ENCODE measurements around the gene SERPINA5.

SERPINA5 gene

GRCh38 chr14:94550041-94550440, 31.2 kb upstream of the SERPINA5 start:
- no peak for DNase-seq (ENCODE audit: low spot score)

GRCh38 chr14:94555991-94556390, 25.2 kb upstream of the SERPINA5 start:
- no peak for DNase-seq (ENCODE audit: low spot score)

DNA sequence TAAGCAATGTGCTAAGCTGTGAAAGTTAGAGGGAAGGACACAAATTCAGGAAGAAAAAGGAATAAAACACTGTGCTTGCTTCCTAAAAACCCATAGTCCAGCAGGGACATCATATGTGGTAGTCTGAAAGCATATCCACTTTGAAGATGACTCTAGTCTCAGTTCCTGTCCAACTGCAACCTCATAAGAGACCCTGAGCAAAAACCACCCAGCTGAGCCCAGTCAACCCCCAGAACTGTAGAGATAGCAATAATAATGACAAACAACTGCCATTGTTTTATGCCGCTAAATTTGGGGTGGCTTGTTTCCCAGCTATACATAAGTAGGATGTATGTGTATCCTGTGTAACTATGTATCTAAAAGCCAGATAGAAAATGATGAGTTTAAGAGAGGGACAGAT, 23.9 kb upstream of the SERPINA5 start:
- DNase-seq (ENCODE audit: low spot score) = no peak

- DNase-seq (ENCODE audit: low spot score) = no peak
Measured at GRCh38 chr14:94558842-94559241, 22.4 kb upstream of the SERPINA5 start.

DNA sequence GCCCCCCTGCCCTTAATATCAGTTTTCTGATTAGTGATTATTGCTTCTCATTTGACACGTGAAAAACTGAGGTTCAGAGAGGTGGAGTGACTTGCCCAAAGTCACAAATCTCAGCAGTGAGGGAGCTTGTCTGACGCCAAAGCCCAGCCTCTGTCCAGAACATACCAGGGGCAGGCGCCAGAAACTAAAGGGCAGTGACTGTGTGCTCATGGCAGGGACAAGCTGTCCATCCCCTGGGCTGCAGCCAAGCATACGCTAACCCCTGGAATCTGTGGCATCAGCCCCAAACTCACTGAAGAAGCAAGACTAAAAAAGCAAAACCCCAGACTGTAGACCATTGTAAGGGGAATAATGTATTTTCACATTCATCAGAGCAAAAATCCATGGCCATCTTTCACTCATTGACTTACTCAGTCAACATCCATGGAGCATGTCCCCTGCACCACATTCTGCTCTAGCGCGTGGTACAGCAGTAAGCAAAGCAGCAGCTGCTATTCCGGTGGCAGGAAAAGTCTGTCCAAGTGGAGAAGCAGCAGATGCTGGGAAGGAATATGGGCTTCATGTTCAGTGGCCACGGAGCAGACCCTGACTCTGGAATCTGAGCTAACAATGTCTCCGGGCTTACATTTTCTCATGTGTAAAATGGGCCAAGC, 21.5 kb upstream of the SERPINA5 start:
- DNase-seq (ENCODE audit: low spot score) = no peak

DNA sequence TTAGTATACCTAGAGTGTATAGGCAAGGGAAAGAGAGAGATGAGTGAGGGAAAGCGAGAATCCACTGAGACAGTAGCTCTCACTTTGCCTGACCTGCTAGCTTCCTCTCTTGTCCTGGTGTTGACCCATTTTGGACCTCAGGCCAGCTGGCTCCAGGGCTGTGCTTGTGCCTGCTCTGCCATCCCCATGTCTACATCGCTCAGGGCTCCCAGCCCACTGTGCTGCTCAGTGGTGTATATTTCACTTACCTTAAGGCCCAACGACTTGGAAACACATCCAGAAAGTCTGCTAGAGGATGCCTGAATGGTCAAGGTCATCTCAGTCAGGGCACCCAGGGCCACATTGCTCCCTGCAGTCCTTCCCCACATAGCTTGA, 20.9 kb upstream of the SERPINA5 start:
- DNase-seq (ENCODE audit: low spot score) = no peak

GRCh38 chr14:94560751-94561655, 20.2 kb upstream of the SERPINA5 start, which contains the start of gene SERPINA4:
Gene SERPINA4 (plus strand): TSS chr14:94561442. CDS start chr14:94563483, 2,041 bp downstream.
- DNase-seq (ENCODE audit: low spot score) = no peak

DNA sequence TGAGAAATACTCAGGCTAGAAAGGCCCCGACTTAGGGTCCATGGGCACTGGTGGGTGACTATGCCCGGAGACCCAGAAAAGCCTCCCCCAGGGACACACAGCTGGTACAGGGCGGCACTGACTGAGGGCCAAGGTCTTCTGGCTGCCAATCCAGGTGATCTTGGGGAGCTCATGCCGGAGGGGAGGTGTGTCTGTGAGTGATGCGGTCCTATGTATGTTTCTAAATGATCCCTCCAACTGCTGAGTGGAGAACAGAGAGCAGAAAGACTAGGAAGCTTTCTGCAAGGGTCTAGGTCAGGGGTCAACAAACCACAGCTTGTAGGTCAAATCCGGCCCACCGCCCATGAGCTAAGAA, 19.6 kb upstream of the SERPINA5 start:
- DNase-seq (ENCODE audit: low spot score) = no peak

DNA sequence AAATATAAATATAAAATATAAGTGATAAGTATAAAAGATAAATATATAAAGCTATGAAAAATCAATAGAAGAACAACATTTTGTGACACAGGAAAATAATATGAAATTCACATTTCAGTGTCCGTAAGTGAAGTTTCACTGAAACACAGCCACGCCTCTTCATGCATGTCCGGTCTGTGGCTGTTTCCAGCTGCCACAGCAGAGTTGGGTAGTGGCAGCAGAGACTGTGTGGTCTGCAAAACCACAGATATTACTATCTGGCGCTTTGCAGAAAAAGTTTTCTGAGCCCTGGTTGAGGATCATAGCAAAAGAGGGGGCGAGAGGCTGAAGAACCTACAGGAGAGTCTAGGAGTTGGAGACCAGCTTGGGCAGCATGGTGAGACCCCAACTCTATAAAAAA, 19.2 kb upstream of the SERPINA5 start:
- no peak for DNase-seq (ENCODE audit: low spot score)

DNA sequence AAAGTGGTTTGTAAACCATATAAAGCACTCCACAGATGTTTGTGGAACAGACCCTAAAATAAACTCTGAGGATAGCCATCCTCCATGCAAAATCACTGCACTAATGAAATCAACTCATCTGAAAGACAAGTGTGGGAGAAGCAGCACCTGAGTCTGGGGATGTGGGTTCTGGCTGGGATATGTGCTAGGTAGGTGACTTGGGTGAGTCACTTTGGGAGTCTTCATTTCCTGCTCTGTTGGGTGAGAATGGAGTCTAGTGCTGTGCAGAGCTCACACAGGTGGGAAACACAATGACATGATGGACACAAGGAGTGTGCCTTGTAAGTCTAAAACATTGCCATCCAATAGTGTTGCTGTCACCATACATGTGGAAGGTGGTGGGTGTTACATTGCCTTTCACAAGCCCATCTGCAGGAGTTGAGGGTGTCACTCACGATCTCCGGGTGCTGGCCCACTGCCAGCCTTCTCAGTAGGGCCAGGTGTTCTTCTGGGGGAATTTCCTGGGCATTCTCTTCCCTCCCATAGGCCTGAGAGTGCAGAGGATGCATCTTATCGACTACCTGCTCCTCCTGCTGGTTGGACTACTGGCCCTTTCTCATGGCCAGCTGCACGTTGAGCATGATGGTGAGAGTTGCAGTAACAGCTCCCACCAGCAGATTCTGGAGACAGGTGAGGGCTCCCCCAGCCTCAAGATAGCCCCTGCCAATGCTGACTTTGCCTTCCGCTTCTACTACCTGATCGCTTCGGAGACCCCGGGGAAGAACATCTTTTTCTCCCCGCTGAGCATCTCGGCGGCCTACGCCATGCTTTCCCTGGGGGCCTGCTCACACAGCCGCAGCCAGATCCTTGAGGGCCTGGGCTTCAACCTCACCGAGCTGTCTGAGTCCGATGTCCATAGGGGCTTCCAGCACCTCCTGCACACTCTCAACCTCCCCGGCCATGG, 18.0 kb upstream of the SERPINA5 start:
- no peak for DNase-seq (ENCODE audit: low spot score)

DNA sequence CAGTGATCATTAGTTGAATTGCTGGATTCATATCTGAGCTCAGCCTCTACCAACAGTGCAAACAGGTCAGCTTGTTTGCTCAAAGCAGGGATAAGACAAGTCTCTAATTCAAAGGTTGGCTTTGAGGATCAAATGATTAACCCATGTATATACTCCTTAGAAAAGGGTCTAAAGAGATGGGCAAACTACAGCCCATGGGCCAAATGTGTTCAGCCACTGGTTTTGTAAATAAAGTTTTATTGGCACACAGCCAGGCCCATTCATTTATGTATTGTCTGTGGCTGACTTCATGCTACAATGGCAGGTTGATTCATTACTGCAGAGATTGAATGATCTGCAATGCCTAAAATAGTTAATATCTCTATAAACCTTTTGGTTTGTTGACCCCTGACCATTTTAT, 16.8 kb upstream of the SERPINA5 start:
- DNase-seq (ENCODE audit: low spot score) = no peak

- peak; percentile 28 for DNase-seq (ENCODE audit: low spot score)
Measured at GRCh38 chr14:94568186-94568585, 13.0 kb upstream of the SERPINA5 start.

GRCh38 chr14:94569381-94570001, 11.7 kb upstream of the SERPINA5 start:
- DNase-seq (ENCODE audit: low spot score) = peak; percentile 26

- peak; percentile 46 for DNase-seq (ENCODE audit: low spot score)
Measured at GRCh38 chr14:94570002-94570400, 11.2 kb upstream of the SERPINA5 start.

DNA sequence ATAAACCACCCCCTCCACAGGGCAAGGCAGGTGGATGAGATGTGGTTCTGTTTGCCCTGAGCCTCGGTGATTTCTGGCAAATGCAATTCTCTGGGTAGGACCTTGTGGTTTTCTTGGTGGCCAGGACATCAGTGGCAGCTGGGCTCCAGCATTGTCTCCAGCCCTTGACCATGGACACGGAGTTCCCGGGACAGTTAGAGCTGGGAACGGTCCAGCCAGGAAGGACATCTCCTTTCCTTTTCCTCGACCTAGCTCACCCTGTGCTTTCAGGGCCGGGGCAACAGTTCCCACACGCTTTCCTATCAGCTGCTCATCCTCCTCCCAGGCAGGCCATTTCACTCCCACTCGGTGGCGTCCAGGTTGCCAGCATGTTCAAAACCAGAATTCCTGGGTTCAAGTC, 10.8 kb upstream of the SERPINA5 start:
- peak; percentile 44 for DNase-seq (ENCODE audit: low spot score)

- peak; percentile 65 for DNase-seq (ENCODE audit: low spot score)
Measured at GRCh38 chr14:94571395-94571794, 9.8 kb upstream of the SERPINA5 start.

GRCh38 chr14:94571950-94572349, 9.3 kb upstream of the SERPINA5 start:
- DNase-seq (ENCODE audit: low spot score) = no peak

GRCh38 chr14:94572637-94573303, 8.5 kb upstream of the SERPINA5 start:
- no peak for DNase-seq (ENCODE audit: low spot score)

DNA sequence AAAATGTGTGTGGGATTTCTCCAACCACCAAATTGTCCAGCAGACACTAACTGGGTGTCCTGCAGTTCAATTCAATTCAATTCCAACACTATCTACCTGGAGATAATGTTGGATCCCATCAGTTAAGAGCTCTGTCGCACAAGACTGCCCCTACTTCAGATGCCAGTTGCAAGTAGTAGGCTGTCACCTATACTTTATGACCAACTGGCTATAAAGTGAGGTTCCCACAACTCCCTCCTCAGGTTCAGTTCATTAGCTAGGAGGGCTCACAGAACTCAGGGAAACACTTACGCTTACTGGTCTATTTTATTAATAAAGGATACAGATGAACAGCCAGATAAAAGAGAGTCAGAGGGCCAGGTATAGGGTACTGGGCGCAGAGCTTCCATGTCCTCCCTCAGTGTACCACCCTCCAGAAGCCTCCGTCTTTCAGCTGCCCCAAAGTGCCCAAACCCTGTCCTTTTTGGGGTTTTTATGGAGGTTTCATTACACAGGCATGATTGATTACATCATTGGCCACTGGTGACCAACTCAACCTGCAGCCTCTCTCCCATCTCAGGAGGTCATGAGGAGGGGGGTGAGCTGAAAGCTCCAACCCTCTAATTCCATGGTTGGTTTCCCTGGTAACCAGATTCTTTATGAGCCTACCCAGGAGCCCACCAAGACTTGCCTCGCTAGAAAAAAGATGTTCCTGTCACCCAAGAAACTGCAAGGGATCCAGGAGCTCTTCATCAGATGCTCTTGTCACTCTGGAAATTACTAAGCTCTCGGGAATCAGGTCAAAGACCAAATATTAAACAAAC, 7.5 kb upstream of the SERPINA5 start:
- no peak for DNase-seq (ENCODE audit: low spot score)

- DNase-seq (ENCODE audit: low spot score) = no peak
Measured at GRCh38 chr14:94574336-94574735, 6.9 kb upstream of the SERPINA5 start.
